WTC11 (cell line): ENCODE data around the gene UCHL1.

Source experiments
- CREB1 ChIP-seq: sonication (generic); formaldehyde crosslinking; IDR thresholded peaks from 2 replicates; pipeline ENCODE4 v1.8.0; 2023; ENCODE audit warnings: mild to moderate bottlenecking, missing genetic modification reagents
- FOXJ3 ChIP-seq: sonication (generic); formaldehyde crosslinking; IDR thresholded peaks from 2 replicates; pipeline ENCODE4 v1.9.0; 2021; ENCODE audit warnings: missing genetic modification reagents, mild to moderate bottlenecking, borderline replicate concordance
- GTF2I ChIP-seq: fragments of 250-450 bp; sonication (Bioruptor Pico); conservative IDR thresholded peaks from 2 replicates; pipeline ENCODE4 v1.4.0; 2021; ENCODE audit warnings: mild to moderate bottlenecking
- NFE2L1 ChIP-seq: sonication (generic); formaldehyde crosslinking; IDR thresholded peaks from 2 replicates; pipeline ENCODE4 v1.8.1; 2023; ENCODE audit warnings: missing genetic modification reagents
- OVOL2 ChIP-seq: fragments of 250-450 bp; sonication (Bioruptor Pico); IDR thresholded peaks from 2 replicates; pipeline ENCODE4 v1.9.0; 2021; ENCODE audit warnings: mild to moderate bottlenecking, borderline replicate concordance
- RORB ChIP-seq: fragments of 250-450 bp; sonication (Bioruptor Pico); IDR thresholded peaks from 2 replicates; pipeline ENCODE4 v1.9.0; 2021; ENCODE audit warnings: mild to moderate bottlenecking
- TCF7 ChIP-seq: sonication (generic); formaldehyde crosslinking; IDR thresholded peaks from 2 replicates; pipeline ENCODE4 v1.8.0; 2022; ENCODE audit warnings: mild to moderate bottlenecking, low read depth, missing genetic modification reagents, moderate library complexity
- TF ChIP-seq, protein P1 (sequence below): sonication (generic); formaldehyde crosslinking; IDR thresholded peaks from 2 replicates; pipeline ENCODE4 v1.8.1; 2023; ENCODE audit warnings: mild to moderate bottlenecking, missing genetic modification reagents, moderate library complexity
- TF ChIP-seq, protein P2 (sequence below): fragments of 200-600 bp; IDR thresholded peaks from 2 replicates; pipeline ENCODE4 v1.8.0; 2022; ENCODE audit warnings: antibody characterized with exemption

DNA sequence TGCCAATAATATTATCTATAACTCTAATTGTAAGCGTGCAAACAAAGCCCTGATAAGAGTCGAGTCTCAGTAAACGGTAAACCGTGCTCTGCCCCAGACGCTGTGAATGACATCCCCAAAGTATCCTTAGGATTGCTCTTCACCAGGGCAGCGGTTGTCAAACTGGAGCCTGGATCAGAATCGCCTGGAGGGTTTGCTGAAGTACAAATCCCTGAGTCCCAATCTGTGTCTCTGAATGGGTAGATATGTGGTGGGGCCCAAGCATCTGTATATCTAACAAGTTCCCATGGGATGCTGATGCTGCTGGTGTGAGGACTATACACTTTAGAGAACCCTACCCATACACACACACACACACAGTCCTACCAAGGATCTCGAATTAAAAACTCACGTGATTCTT lies 41.6 kb upstream of the UCHL1 start:
- TF ChIP-seq, protein P1, sequence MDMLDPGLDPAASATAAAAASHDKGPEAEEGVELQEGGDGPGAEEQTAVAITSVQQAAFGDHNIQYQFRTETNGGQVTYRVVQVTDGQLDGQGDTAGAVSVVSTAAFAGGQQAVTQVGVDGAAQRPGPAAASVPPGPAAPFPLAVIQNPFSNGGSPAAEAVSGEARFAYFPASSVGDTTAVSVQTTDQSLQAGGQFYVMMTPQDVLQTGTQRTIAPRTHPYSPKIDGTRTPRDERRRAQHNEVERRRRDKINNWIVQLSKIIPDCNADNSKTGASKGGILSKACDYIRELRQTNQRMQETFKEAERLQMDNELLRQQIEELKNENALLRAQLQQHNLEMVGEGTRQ (CRISPR knock-in tag), result no peak
- TF ChIP-seq RORB (no peak), GTF2I (CRISPR knock-in tag) (no peak), OVOL2 (CRISPR knock-in tag) (no peak), NFE2L1 (CRISPR knock-in tag) (no peak), CREB1 (no peak), TCF7 (CRISPR knock-in tag) (no peak), FOXJ3 (no peak)
- TF ChIP-seq, protein P2, sequence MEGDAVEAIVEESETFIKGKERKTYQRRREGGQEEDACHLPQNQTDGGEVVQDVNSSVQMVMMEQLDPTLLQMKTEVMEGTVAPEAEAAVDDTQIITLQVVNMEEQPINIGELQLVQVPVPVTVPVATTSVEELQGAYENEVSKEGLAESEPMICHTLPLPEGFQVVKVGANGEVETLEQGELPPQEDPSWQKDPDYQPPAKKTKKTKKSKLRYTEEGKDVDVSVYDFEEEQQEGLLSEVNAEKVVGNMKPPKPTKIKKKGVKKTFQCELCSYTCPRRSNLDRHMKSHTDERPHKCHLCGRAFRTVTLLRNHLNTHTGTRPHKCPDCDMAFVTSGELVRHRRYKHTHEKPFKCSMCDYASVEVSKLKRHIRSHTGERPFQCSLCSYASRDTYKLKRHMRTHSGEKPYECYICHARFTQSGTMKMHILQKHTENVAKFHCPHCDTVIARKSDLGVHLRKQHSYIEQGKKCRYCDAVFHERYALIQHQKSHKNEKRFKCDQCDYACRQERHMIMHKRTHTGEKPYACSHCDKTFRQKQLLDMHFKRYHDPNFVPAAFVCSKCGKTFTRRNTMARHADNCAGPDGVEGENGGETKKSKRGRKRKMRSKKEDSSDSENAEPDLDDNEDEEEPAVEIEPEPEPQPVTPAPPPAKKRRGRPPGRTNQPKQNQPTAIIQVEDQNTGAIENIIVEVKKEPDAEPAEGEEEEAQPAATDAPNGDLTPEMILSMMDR, result no peak
